ENCODE results near the gene CTU1. TPM values are rescaled to one million over a fixed set of nuclear protein-coding genes. Genes with fewer than 3 reads are reported as not detected.
A peak's percentile ranks its signal among the peaks of the same experiment; 100 is the strongest.

CTU1 gene
- total and polyA plus RNA-seq, 2 experiments from 2014 or later: 4.2 to 9.0 TPM

- H4K20me1 ChIP-seq (ENCODE audit: insufficient read depth): no peaks in the 10 kb centered on the region
- H3K36me3 ChIP-seq (ENCODE audit: low read depth): no peaks in the 10 kb centered on the region
- DNase-seq: no peak
- no peaks in the 10 kb centered on the region for H3K4me1 ChIP-seq (ENCODE audit: insufficient read depth)
- no peak overlapping the region for H3K4me3 ChIP-seq
- no peak overlapping the region for H3K4me2 ChIP-seq (ENCODE audit: unreplicated experiment)
- in situ Hi-C loops (cut with MboI): no loop called here
- H3K27ac ChIP-seq: no peak overlapping the region
- no peak overlapping the region for H2AFZ ChIP-seq
- WGBS, 2 experiments (ENCODE audit: low coverage in 1 of 2, low lambda C conversion rate in 2 of 2, missing lambda C conversion rate in 2 of 2): 29 to 35% methylated on average over 5 of the region's 5 CpGs
- no peaks in the 10 kb centered on the region for H3K9me2 ChIP-seq (ENCODE audit: insufficient read depth)
- no peaks in the 10 kb centered on the region for H3K9me3 ChIP-seq (ENCODE audit: low read depth)
- TF ChIP-seq EZH2 (IDR thresholded peaks at IDR 0.05; ENCODE audit: insufficient read depth, poor library complexity, severe bottlenecking): no peak
- no peaks in the 10 kb centered on the region for H3F3A ChIP-seq (ENCODE audit: insufficient read depth)
- H3K79me2 ChIP-seq (ENCODE audit: insufficient read depth): no peaks in the 10 kb centered on the region
- no peaks in the 10 kb centered on the region for H3K27me3 ChIP-seq (replicated peaks; ENCODE audit: insufficient read depth)
- no peak overlapping the region for H3K9ac ChIP-seq
These were observed 37.7 kb downstream of the CTU1 start for GRCh38 chr19:51070334-51071094.

GRCh38 chr19:51066393-51067186 lies 41.6 kb downstream of the CTU1 start:
- DNase-seq: no peak
- no peak overlapping the region for H3K4me3 ChIP-seq
- 34 to 37% methylated on average over 7 of the region's 7 CpGs for WGBS, 2 experiments (ENCODE audit: low coverage in 1 of 2, low lambda C conversion rate in 2 of 2, missing lambda C conversion rate in 2 of 2)

GRCh38 chr19:51065221-51065960 lies 42.8 kb downstream of the CTU1 start:
- no peaks in the 10 kb centered on the region for H3K9me3 ChIP-seq (ENCODE audit: low read depth)
- no peak overlapping the region for H3K4me3 ChIP-seq
- H3K9me2 ChIP-seq (ENCODE audit: insufficient read depth): no peaks in the 10 kb centered on the region
- no peaks in the 10 kb centered on the region for H3K79me2 ChIP-seq (ENCODE audit: insufficient read depth)
- H3K36me3 ChIP-seq (ENCODE audit: low read depth): no peaks in the 10 kb centered on the region
- no peak for TF ChIP-seq EZH2 (IDR thresholded peaks at IDR 0.05; ENCODE audit: insufficient read depth, poor library complexity, severe bottlenecking)
- no peak for TF ChIP-seq EZH2phosphoT487 (IDR thresholded peaks at IDR 0.05; ENCODE audit: insufficient read depth, low read depth)
- in situ Hi-C loops (cut with MboI): no loop called here
- no peaks in the 10 kb centered on the region for H4K20me1 ChIP-seq (ENCODE audit: insufficient read depth)
- H3K27ac ChIP-seq: no peak overlapping the region
- H3K4me2 ChIP-seq (ENCODE audit: unreplicated experiment): no peak overlapping the region
- DNase-seq: no peak
- H2AFZ ChIP-seq: 0 out of 2 replicates have a peak overlapping the region, but pooled peaks have one; percentile 45
- H3K4me1 ChIP-seq (ENCODE audit: insufficient read depth): no peaks in the 10 kb centered on the region
- no peaks in the 10 kb centered on the region for H3F3A ChIP-seq (ENCODE audit: insufficient read depth)
- no peaks in the 10 kb centered on the region for H3K27me3 ChIP-seq (replicated peaks; ENCODE audit: insufficient read depth)
- no peak overlapping the region for H3K9ac ChIP-seq
- WGBS, 2 experiments (ENCODE audit: low coverage in 1 of 2, low lambda C conversion rate in 2 of 2, missing lambda C conversion rate in 2 of 2): 3 to 5% methylated on average over 20 to 25 of the region's 25 CpGs

More at GRCh38 chr19:51066393-51067186, 41.6 kb downstream of the CTU1 start:
- in situ Hi-C loops (cut with MboI): no loop called here
- Histone ChIP-seq H3K27me3 (replicated peaks; ENCODE audit: insufficient read depth) (no peaks in the 10 kb centered on the region), H3F3A (ENCODE audit: insufficient read depth) (no peaks in the 10 kb centered on the region), H3K9me2 (ENCODE audit: insufficient read depth) (no peaks in the 10 kb centered on the region), H3K79me2 (ENCODE audit: insufficient read depth) (no peaks in the 10 kb centered on the region), H4K20me1 (ENCODE audit: insufficient read depth) (no peaks in the 10 kb centered on the region), H3K9ac (no peak overlapping the region), H2AFZ (no peak overlapping the region), H3K4me1 (ENCODE audit: insufficient read depth) (no peaks in the 10 kb centered on the region), H3K4me2 (ENCODE audit: unreplicated experiment) (no peak overlapping the region), H3K36me3 (ENCODE audit: low read depth) (no peaks in the 10 kb centered on the region), H3K27ac (no peak overlapping the region), H3K9me3 (ENCODE audit: low read depth) (no peaks in the 10 kb centered on the region)
- TF ChIP-seq EZH2phosphoT487 (IDR thresholded peaks at IDR 0.05; ENCODE audit: insufficient read depth, low read depth): no peak
- no peak for TF ChIP-seq EZH2 (IDR thresholded peaks at IDR 0.05; ENCODE audit: insufficient read depth, poor library complexity, severe bottlenecking)

- Histone ChIP-seq H3K9me2 (ENCODE audit: insufficient read depth) (no peaks in the 10 kb centered on the region), H3K9me3 (ENCODE audit: low read depth) (no peaks in the 10 kb centered on the region), H4K20me1 (ENCODE audit: insufficient read depth) (no peaks in the 10 kb centered on the region), H3K4me1 (ENCODE audit: insufficient read depth) (no peaks in the 10 kb centered on the region), H2AFZ (peak within 1 kb of the TSS; percentile 45), H3K9ac (no peak within 1 kb of the TSS), H3K79me2 (ENCODE audit: insufficient read depth) (no peaks in the 10 kb centered on the region), H3F3A (ENCODE audit: insufficient read depth) (no peaks in the 10 kb centered on the region), H3K4me2 (ENCODE audit: unreplicated experiment) (no peak within 1 kb of the TSS), H3K36me3 (ENCODE audit: low read depth) (no peaks in the 10 kb centered on the region), H3K27ac (no peak within 1 kb of the TSS), H3K27me3 (replicated peaks; ENCODE audit: insufficient read depth) (no peaks in the 10 kb centered on the region), H3K4me3 (peak within 1 kb of the TSS; percentile 37; the same call in 1 of the 2 replicates)
- TF ChIP-seq EZH2phosphoT487 (IDR thresholded peaks at IDR 0.05; ENCODE audit: insufficient read depth, low read depth): no peak
- no peak for TF ChIP-seq EZH2 (IDR thresholded peaks at IDR 0.05; ENCODE audit: insufficient read depth, poor library complexity, severe bottlenecking)
- WGBS, 2 experiments (ENCODE audit: low coverage in 1 of 2, low lambda C conversion rate in 2 of 2, missing lambda C conversion rate in 2 of 2): 12 to 29% methylated on average over 16 to 38 of the region's 38 CpGs
- in situ Hi-C loops (cut with MboI): no loop called here
- peak; percentile 18 for DNase-seq
These were observed 43.5 kb downstream of the CTU1 start, which contains the start of gene KLK13 for GRCh38 chr19:51064534-51065220. Gene KLK13, minus strand, starts transcription at chr19:51065092. Its CDS starts 25 bp downstream, at chr19:51065067.

Data from GM23248 (cell line).